GM12892 (cell line): ENCODE measurements around the gene KRT10.

ENCODE experiments used
- DNase-seq: peaks from one replicate; pipeline ENCODE4 v3.0.0; 2011; ENCODE audit not compliant: insufficient read length
- FAIRE-seq: peaks from 2 replicates; lab custom pipeline; 2011; peaks lifted over from hg19 to GRCh38; lab: Jason Lieb, UNC
- POLR2A ChIP-seq: IDR thresholded peaks from 2 replicates; pipeline ENCODE4 v1.6.1; 2011; ENCODE audit warnings: low read depth, low read length, control low read depth
- POLR2AphosphoS5 ChIP-seq: IDR thresholded peaks from 2 replicates; pipeline ENCODE4 v1.6.1; 2011; ENCODE audit warnings: low read depth, low read length, control low read depth
- TAF1 ChIP-seq: IDR thresholded peaks from 2 replicates; pipeline ENCODE4 v1.6.1; 2011; ENCODE audit warnings: low read depth, mild to moderate bottlenecking, control low read depth, low read length, borderline replicate concordance

The KRT10 gene

DNA sequence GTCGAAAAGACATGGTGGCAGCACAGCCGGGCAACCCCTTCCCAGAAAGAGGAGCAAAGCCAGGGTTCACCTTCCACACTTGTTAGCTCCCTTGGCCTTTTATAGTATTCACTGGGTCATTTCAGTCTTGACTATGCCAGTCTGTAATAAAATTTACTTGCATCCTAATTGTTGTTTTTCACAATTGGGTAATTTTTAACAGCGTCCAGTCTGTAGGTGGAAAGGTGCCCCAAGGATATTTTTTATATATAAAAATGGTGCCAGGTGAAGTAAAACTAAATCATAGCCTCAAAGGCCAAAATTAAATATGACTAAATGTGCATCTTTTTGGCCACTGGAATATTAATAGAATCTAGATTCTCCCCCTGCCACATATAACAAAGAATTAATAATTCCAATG is 50.3 kb downstream of the KRT10 start, which contains the start of gene KRT26:
Gene KRT26 (minus strand): TSS at position 101 of the 400 bp plus-strand sequence. CDS start 88 bp downstream, at position 13.
- FAIRE-seq (no peak), DNase-seq (no peak)
- no peak for TF ChIP-seq POLR2A
- no peak for TF ChIP-seq TAF1
- no peak for TF ChIP-seq POLR2AphosphoS5
